Measurements from ENCODE around the gene KLHDC3. TPM values are rescaled to one million over a fixed set of nuclear protein-coding genes. Genes with fewer than 3 reads are reported as not detected.
A peak's percentile ranks its signal among the peaks of the same experiment; 100 is the strongest.

KLHDC3 gene
- total and polyA plus RNA-seq, 2 of the 13 experiments (the other 11 are each of a cell fraction or from before 2014, with no cell fraction given), result 78.3 to 91.5 TPM

DNA sequence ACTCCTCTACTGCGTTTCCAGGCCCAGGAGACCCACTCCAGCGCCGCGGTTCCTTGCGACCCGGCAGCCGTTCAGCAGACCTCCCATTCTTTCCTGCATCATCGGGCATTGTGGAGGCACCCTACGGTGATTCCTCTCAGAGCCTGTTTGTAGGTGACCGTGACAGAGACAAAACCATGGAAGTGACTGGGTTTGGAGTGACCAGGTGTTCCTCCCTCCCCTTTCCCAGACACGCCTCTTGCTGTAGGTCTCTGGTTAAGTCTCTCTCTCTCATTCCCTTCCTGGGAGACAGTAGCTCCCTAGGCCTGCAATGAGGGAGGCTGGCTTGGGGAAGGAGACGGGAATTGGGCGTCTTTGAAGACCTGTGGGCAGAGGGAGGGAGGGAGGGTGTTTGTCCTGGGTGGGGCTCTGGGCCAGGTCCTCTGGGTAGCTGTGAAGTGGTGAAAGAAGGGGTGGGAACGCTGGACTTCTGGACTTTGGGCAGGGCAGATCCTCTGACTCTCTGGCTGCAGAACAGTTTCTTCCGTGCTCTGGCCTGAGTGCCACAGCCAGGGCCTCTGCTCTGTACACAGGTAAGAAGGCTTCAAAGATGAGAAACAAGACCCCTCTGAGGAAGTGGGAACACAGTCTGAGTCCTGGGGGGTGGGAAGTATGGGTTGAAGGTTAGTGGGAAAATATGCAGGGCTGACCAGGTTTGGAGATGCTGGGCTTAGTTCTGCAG, 46.1 kb downstream of the KLHDC3 start (continued):
- TF ChIP-seq REPIN1 (CRISPR knock-in tag; IDR thresholded peaks at IDR 0.05; ENCODE audit: borderline replicate concordance, low read depth) (peak; percentile 47; the same call in 1 of the 2 replicates), KLF11 (CRISPR knock-in tag; IDR thresholded peaks at IDR 0.05) (0 out of 2 replicates have a peak, but pooled peaks have one; percentile 69), NFIB (CRISPR knock-in tag; IDR thresholded peaks at IDR 0.05; ENCODE audit: borderline replicate concordance) (no peak), ZNF552 (CRISPR knock-in tag; IDR thresholded peaks at IDR 0.05; ENCODE audit: borderline replicate concordance) (no peak), ZNF572 (CRISPR knock-in tag; IDR thresholded peaks at IDR 0.05) (peak; percentile 92; the same call in 1 of the 2 replicates), SMYD3 (CRISPR knock-in tag; IDR thresholded peaks at IDR 0.05) (peak; percentile 84; the same call in 1 of the 2 replicates), YY1 (IDR thresholded peaks at IDR 0.05; ENCODE audit: insufficient read depth, insufficient replicate concordance, low read depth, low read length) (no peak), ZNF460 (CRISPR knock-in tag; IDR thresholded peaks at IDR 0.05; ENCODE audit: borderline replicate concordance) (0 out of 2 replicates have a peak, but pooled peaks have one; percentile 9), MBNL3 (CRISPR knock-in tag; conservative IDR thresholded peaks at IDR 0.05) (no peak), ZNF570 (CRISPR knock-in tag; IDR thresholded peaks at IDR 0.05; ENCODE audit: borderline replicate concordance) (no peak), EP300 (IDR thresholded peaks at IDR 0.05; ENCODE audit: low read depth in 2 of 2, low read length in 2 of 2) (0 out of 4 replicates have a peak, but pooled peaks have one; percentile 6 to 28), EP300 (CRISPR knock-in tag; IDR thresholded peaks at IDR 0.05; ENCODE audit: borderline replicate concordance) (no peak; the same call in 1 of the 2 replicates), ZFP36L1 (CRISPR knock-in tag; IDR thresholded peaks at IDR 0.05) (peak; percentile 67; the same call in 1 of the 2 replicates), FLYWCH1 (CRISPR knock-in tag; IDR thresholded peaks at IDR 0.05) (0 out of 2 replicates have a peak, but pooled peaks have one; percentile 32), ZNF235 (CRISPR knock-in tag; IDR thresholded peaks at IDR 0.05; ENCODE audit: borderline replicate concordance) (0 out of 2 replicates have a peak, but pooled peaks have one; percentile 53), RARA (CRISPR knock-in tag; IDR thresholded peaks at IDR 0.05) (peak; percentile 78), ZNF136 (CRISPR knock-in tag; IDR thresholded peaks at IDR 0.05; ENCODE audit: low read depth) (no peak; the same call in 1 of the 2 replicates), XBP1 (CRISPR knock-in tag; IDR thresholded peaks at IDR 0.05) (no peak)
- TF ChIP-seq, protein P1, sequence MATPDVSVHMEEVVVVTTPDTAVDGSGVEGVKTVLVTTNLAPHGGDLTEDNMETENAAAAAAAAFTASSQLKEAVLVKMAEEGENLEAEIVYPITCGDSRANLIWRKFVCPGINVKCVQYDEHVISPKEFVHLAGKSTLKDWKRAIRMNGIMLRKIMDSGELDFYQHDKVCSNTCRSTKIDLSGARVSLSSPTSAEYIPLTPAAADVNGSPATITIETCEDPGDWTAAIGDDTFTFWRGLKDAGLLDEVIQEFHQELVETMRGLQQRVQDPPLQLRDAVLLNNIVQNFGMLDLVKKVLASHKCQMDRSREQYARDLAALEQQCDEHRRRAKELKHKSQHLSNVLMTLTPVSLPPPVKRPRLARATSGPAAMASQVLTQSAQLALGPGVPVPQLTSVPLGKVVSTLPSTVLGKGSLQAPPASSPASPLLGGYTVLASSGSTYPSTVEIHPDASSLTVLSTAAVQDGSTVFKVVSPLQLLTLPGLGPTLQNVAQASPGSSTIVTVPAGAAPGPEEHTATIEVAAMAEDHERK (CRISPR knock-in tag; IDR thresholded peaks at IDR 0.05; ENCODE audit: low read depth), result no peak
- TF ChIP-seq, protein P2, sequence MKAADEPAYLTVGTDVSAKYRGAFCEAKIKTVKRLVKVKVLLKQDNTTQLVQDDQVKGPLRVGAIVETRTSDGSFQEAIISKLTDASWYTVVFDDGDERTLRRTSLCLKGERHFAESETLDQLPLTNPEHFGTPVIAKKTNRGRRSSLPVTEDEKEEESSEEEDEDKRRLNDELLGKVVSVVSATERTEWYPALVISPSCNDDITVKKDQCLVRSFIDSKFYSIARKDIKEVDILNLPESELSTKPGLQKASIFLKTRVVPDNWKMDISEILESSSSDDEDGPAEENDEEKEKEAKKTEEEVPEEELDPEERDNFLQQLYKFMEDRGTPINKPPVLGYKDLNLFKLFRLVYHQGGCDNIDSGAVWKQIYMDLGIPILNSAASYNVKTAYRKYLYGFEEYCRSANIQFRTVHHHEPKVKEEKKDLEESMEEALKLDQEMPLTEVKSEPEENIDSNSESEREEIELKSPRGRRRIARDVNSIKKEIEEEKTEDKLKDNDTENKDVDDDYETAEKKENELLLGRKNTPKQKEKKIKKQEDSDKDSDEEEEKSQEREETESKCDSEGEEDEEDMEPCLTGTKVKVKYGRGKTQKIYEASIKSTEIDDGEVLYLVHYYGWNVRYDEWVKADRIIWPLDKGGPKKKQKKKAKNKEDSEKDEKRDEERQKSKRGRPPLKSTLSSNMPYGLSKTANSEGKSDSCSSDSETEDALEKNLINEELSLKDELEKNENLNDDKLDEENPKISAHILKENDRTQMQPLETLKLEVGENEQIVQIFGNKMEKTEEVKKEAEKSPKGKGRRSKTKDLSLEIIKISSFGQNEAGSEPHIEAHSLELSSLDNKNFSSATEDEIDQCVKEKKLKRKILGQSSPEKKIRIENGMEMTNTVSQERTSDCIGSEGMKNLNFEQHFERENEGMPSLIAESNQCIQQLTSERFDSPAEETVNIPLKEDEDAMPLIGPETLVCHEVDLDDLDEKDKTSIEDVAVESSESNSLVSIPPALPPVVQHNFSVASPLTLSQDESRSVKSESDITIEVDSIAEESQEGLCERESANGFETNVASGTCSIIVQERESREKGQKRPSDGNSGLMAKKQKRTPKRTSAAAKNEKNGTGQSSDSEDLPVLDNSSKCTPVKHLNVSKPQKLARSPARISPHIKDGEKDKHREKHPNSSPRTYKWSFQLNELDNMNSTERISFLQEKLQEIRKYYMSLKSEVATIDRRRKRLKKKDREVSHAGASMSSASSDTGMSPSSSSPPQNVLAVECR (CRISPR knock-in tag; IDR thresholded peaks at IDR 0.05; ENCODE audit: borderline replicate concordance), result peak; percentile 56
- TF ChIP-seq, protein P3, sequence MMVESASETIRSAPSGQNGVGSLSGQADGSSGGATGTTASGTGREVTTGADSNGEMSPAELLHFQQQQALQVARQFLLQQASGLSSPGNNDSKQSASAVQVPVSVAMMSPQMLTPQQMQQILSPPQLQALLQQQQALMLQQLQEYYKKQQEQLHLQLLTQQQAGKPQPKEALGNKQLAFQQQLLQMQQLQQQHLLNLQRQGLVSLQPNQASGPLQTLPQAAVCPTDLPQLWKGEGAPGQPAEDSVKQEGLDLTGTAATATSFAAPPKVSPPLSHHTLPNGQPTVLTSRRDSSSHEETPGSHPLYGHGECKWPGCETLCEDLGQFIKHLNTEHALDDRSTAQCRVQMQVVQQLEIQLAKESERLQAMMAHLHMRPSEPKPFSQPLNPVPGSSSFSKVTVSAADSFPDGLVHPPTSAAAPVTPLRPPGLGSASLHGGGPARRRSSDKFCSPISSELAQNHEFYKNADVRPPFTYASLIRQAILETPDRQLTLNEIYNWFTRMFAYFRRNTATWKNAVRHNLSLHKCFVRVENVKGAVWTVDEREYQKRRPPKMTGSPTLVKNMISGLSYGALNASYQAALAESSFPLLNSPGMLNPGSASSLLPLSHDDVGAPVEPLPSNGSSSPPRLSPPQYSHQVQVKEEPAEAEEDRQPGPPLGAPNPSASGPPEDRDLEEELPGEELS (CRISPR knock-in tag; IDR thresholded peaks at IDR 0.05), result peak; percentile 47; the same call in 1 of the 2 replicates
